Cardiac muscle cell (in vitro differentiated cells and primary cell): ENCODE measurements around the gene MYL5. TPM values are rescaled to one million over a fixed set of nuclear protein-coding genes. Genes with fewer than 3 reads are reported as not detected.

ENCODE experiments used
- DNase-seq, 2 donors: peaks; one replicate each; pipeline versions ENCODE4 v3.0.0 to v3.0.0-alpha.2; 2010 to 2017; ENCODE audit warnings: low read depth in 1 of 2, low spot score in 1 of 2
- H3K27ac ChIP-seq: fragments of 200-600 bp; sonication (generic); 2 replicates; pipeline ENCODE4 v1.5.1; 2016
- H3K27me3 ChIP-seq: fragments of 200-600 bp; sonication (generic); 2 replicates; pipeline ENCODE4 v1.6.0; 2016; ENCODE audit warnings: control low read depth
- H3K36me3 ChIP-seq: fragments of 200-600 bp; sonication (generic); 2 replicates; pipeline ENCODE4 v1.5.1; 2016; ENCODE audit warnings: control low read depth
- H3K4me1 ChIP-seq: fragments of 200-600 bp; sonication (generic); 2 replicates; pipeline ENCODE4 v1.8.1; 2017; ENCODE audit warnings: low read depth, mild to moderate bottlenecking, mixed run types
- H3K4me3 ChIP-seq: fragments of 200-600 bp; sonication (generic); 2 replicates; pipeline ENCODE4 v1.5.1; 2016; ENCODE audit warnings: mild to moderate bottlenecking
- H3K9me3 ChIP-seq: fragments of 200-600 bp; sonication (generic); 2 replicates; pipeline ENCODE4 v1.5.1; 2017; ENCODE audit warnings: low read depth, mild to moderate bottlenecking, control low read depth
- CTCF ChIP-seq: IDR thresholded peaks from 2 replicates; pipeline ENCODE4 v1.5.1; 2012; ENCODE audit warnings: low read depth, mild to moderate bottlenecking, low read length
- polyA plus RNA-seq: library from polyadenylated mRNA; unstranded; fragments of >200 nt; fragmentation: Nextera tagmentation; extraction: Ambion mirVana; gene quantifications from 2 replicates; pipeline ENCODE4 v1.2.1, GENCODE V29; 2016
- total RNA-seq: library from RNA; depleted of rRNA; stranded (reverse); fragments of >200 nt; gene quantifications from 2 replicates; pipeline ENCODE4 v1.2.3, GENCODE V29; 2016

The MYL5 gene
- total and polyA plus RNA-seq, 2 experiments from 2014 or later: 33.8 to 40.5 TPM

GRCh38 chr4:661231-661630 lies 13.1 kb upstream of the MYL5 start:
- no peak for DNase-seq
- no peak overlapping the region for H3K27ac ChIP-seq
- no peaks in the 10 kb centered on the region for H3K36me3 ChIP-seq
- no peaks in the 10 kb centered on the region for H3K9me3 ChIP-seq
- no peak for TF ChIP-seq CTCF
- H3K27me3 ChIP-seq: no peaks in the 10 kb centered on the region
- H3K4me1 ChIP-seq: no peaks in the 10 kb centered on the region
- H3K4me3 ChIP-seq: no peak overlapping the region

- Histone ChIP-seq H3K36me3 (no peaks in the 10 kb centered on the region), H3K4me3 (no peak overlapping the region), H3K27me3 (no peaks in the 10 kb centered on the region), H3K27ac (no peak overlapping the region), H3K4me1 (no peaks in the 10 kb centered on the region), H3K9me3 (no peaks in the 10 kb centered on the region)
- DNase-seq: no peak
- TF ChIP-seq CTCF: no peak
Observed at GRCh38 chr4:661881-662761, 12.2 kb upstream of the MYL5 start.

- TF ChIP-seq CTCF: no peak
- H3K9me3 ChIP-seq: no peaks in the 10 kb centered on the region
- H3K27me3 ChIP-seq: no peaks in the 10 kb centered on the region
- H3K27ac ChIP-seq: peak overlapping the region; percentile 28
- no peaks in the 10 kb centered on the region for H3K36me3 ChIP-seq
- no peaks in the 10 kb centered on the region for H3K4me1 ChIP-seq
- H3K4me3 ChIP-seq: peak overlapping the region; percentile 53
- DNase-seq: no peak
Observed at GRCh38 chr4:663046-663437, 11.3 kb upstream of the MYL5 start.

GRCh38 chr4:663438-664428 lies 10.6 kb upstream of the MYL5 start:
- peak overlapping the region; percentile 53 for H3K4me3 ChIP-seq

More at GRCh38 chr4:663438-664428, 10.6 kb upstream of the MYL5 start:
- peak; percentile 34 to 89 for DNase-seq
- no peaks in the 10 kb centered on the region for H3K36me3 ChIP-seq
- no peaks in the 10 kb centered on the region for H3K27me3 ChIP-seq
- no peaks in the 10 kb centered on the region for H3K9me3 ChIP-seq
- TF ChIP-seq CTCF: peak; percentile 2
- H3K27ac ChIP-seq: peak overlapping the region; percentile 28
- H3K4me1 ChIP-seq: no peaks in the 10 kb centered on the region
